ENCODE results near the gene LINC01488. TPM values are rescaled to one million over a fixed set of nuclear protein-coding genes. Genes with fewer than 3 reads are reported as not detected.

The LINC01488 gene
- total RNA-seq, 1 experiment from 2014 or later, result not detected

- H4K20me1 ChIP-seq (ENCODE audit: insufficient read depth), result no peaks in the 10 kb centered on the region
- peaks cover 0 to 6% of the 10 kb centered on the region in 2 experiments; a peak in 1 of 4 replicates for H3K4me1 ChIP-seq (ENCODE audit: control insufficient read depth in 1 of 2, insufficient read depth in 2 of 2, low read length in 2 of 2)
- no peaks in the 10 kb centered on the region for H3K79me2 ChIP-seq (ENCODE audit: insufficient read depth, low read length)
- no peaks in the 10 kb centered on the region for H3K9me2 ChIP-seq (ENCODE audit: insufficient read depth)
- H3K4me2 ChIP-seq (ENCODE audit: low read length), result no peak overlapping the region
- no peak overlapping the region for H3K9ac ChIP-seq (ENCODE audit: low read length)
- no peak overlapping the region for H2AFZ ChIP-seq (ENCODE audit: low read depth, low read length, poor library complexity, severe bottlenecking)
- H3K27me3 ChIP-seq (ENCODE audit: insufficient read depth, low read length), result no peaks in the 10 kb centered on the region
- no TSS peak for BruUV-seq (replicated peaks)
- RAD21 ChIA-PET (ENCODE audit: low non-redundant PET in 1 of 2, low total read pairs in 2 of 2, uncharacterized antibody in 2 of 2, unreplicated experiment in 2 of 2), result no interaction called here
- CTCF ChIA-PET, result no interaction called here
- DNase-seq (ENCODE audit: low read depth, low spot score) (no peak), ATAC-seq (no peak)
- POLR2A ChIA-PET, result no interaction called here
- H3K4me3 ChIP-seq (replicated peaks in 1 of 2; ENCODE audit: low read depth in 1 of 2, low read length in 2 of 2), result no peak overlapping the region
- TF ChIP-seq, protein P1, sequence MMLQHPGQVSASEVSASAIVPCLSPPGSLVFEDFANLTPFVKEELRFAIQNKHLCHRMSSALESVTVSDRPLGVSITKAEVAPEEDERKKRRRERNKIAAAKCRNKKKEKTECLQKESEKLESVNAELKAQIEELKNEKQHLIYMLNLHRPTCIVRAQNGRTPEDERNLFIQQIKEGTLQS (IDR thresholded peaks at IDR 0.05), result no peak
- TF ChIP-seq SIN3A (IDR thresholded peaks at IDR 0.05; ENCODE audit: low read depth) (no peak), FOSL1 (IDR thresholded peaks at IDR 0.05; ENCODE audit: low read depth) (no peak), CEBPB (IDR thresholded peaks at IDR 0.05; ENCODE audit: low read depth) (no peak), ZBTB33 (IDR thresholded peaks at IDR 0.05; ENCODE audit: extremely low read depth, insufficient replicate concordance, low read length) (no peak), POLR2AphosphoS5 (IDR thresholded peaks at IDR 0.05; ENCODE audit: low read depth, low read length) (no peak), EGR1 (IDR thresholded peaks at IDR 0.05; ENCODE audit: low read depth) (no peak), SP1 (IDR thresholded peaks at IDR 0.05; ENCODE audit: low read depth) (no peak), ZFX (IDR thresholded peaks at IDR 0.05) (no peak), CTCF (IDR thresholded peaks at IDR 0.05 in 2 of 3, conservative IDR thresholded peaks at IDR 0.05 in 1 of 3; ENCODE audit: borderline replicate concordance in 1 of 3, insufficient read depth in 1 of 3, low read depth in 2 of 3, low read length in 2 of 3) (no peak), YY1 (IDR thresholded peaks at IDR 0.05; ENCODE audit: extremely low read depth, insufficient replicate concordance, low read depth, low read length) (no peak), POLR2A (IDR thresholded peaks at IDR 0.05; ENCODE audit: borderline replicate concordance, extremely low read depth, insufficient read depth, insufficient read length) (no peak), ELF1 (IDR thresholded peaks at IDR 0.05; ENCODE audit: borderline replicate concordance, low read depth) (no peak)
- TF ChIP-seq, protein P2, sequence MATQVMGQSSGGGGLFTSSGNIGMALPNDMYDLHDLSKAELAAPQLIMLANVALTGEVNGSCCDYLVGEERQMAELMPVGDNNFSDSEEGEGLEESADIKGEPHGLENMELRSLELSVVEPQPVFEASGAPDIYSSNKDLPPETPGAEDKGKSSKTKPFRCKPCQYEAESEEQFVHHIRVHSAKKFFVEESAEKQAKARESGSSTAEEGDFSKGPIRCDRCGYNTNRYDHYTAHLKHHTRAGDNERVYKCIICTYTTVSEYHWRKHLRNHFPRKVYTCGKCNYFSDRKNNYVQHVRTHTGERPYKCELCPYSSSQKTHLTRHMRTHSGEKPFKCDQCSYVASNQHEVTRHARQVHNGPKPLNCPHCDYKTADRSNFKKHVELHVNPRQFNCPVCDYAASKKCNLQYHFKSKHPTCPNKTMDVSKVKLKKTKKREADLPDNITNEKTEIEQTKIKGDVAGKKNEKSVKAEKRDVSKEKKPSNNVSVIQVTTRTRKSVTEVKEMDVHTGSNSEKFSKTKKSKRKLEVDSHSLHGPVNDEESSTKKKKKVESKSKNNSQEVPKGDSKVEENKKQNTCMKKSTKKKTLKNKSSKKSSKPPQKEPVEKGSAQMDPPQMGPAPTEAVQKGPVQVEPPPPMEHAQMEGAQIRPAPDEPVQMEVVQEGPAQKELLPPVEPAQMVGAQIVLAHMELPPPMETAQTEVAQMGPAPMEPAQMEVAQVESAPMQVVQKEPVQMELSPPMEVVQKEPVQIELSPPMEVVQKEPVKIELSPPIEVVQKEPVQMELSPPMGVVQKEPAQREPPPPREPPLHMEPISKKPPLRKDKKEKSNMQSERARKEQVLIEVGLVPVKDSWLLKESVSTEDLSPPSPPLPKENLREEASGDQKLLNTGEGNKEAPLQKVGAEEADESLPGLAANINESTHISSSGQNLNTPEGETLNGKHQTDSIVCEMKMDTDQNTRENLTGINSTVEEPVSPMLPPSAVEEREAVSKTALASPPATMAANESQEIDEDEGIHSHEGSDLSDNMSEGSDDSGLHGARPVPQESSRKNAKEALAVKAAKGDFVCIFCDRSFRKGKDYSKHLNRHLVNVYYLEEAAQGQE (IDR thresholded peaks at IDR 0.05; ENCODE audit: low read depth), result no peak
- TF ChIP-seq, protein P3, sequence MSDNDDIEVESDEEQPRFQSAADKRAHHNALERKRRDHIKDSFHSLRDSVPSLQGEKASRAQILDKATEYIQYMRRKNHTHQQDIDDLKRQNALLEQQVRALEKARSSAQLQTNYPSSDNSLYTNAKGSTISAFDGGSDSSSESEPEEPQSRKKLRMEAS (IDR thresholded peaks at IDR 0.05), result no peak
- no peaks in the 10 kb centered on the region for H3K36me3 ChIP-seq (ENCODE audit: control insufficient read depth in 1 of 2, insufficient read depth in 2 of 2, low read length in 2 of 2)
- H3K27ac ChIP-seq (ENCODE audit: low read depth, low read length), result no peak overlapping the region
- H3K9me3 ChIP-seq (ENCODE audit: control insufficient read depth in 1 of 2, insufficient read depth in 1 of 2, low read depth in 1 of 2, low read length in 2 of 2), result peaks cover 0 to 24% of the 10 kb centered on the region in 2 experiments; a peak in 2 of 4 replicates
- intact Hi-C loops (cut with micrococcal nuclease), result no loop called here
These were observed 19.1 kb upstream of the LINC01488 start for GRCh38 chr11:69462106-69462951.
